Thyroid gland (tissue), 4 donors: ENCODE measurements around the gene LRRC4. TPM values are rescaled to one million over a fixed set of nuclear protein-coding genes. Genes with fewer than 3 reads are reported as not detected.

Experiments used
- DNase-seq, 2 donors: peaks; one replicate each; pipeline ENCODE4 v3.0.0-alpha.2; 2019
- H3K27ac ChIP-seq, 3 donors: fragments of 200-600 bp; sonication (generic); 1 replicate in 2 of 3; 2 replicates in 1 of 3; pipeline ENCODE4 v1.5.1; 2016 to 2019; ENCODE audit warnings: mild to moderate bottlenecking in 1 of 3, moderate library complexity in 1 of 3
- H3K27me3 ChIP-seq: fragments of 200-600 bp; sonication (generic); one replicate; pipeline ENCODE4 v1.5.1; 2019
- H3K36me3 ChIP-seq, 2 donors: fragments of 200-600 bp; sonication (generic); one replicate each; pipeline ENCODE4 v1.5.1; 2016 to 2019
- H3K4me1 ChIP-seq, 2 donors: fragments of 200-600 bp; sonication (generic); one replicate each; pipeline ENCODE4 v1.5.1; 2017 to 2019
- H3K4me3 ChIP-seq, 3 donors: fragments of 200-600 bp; sonication (generic); replicated peaks in 1 of 3; 1 replicate in 2 of 3; 2 replicates in 1 of 3; pipeline ENCODE4 v1.5.1; 2016; ENCODE audit warnings: mild to moderate bottlenecking in 1 of 3
- H3K9me3 ChIP-seq: fragments of 200-600 bp; sonication (generic); one replicate; pipeline ENCODE4 v1.5.1; 2017
- POLR2A ChIP-seq, 2 donors: fragments of 450-650 bp; IDR thresholded peaks; one replicate each; pipeline ENCODE4 v1.6.1; 2017; ENCODE audit warnings: antibody characterized with exemption in 2 of 2, mild to moderate bottlenecking in 2 of 2, moderate library complexity in 1 of 2
- WGBS, 2 donors: methylation state at CpG; one replicate each; pipeline ENCODE4 v1.1.5; 2017; 5-methylcytosine and 5-hydroxymethylcytosine counted together
- intact Hi-C: fragments of 100-400 bp; cut with DNase I; formaldehyde crosslinking; loops from one replicate; pipeline ENCODE4 v1.15.1; 2023
- total RNA-seq, 4 donors: library from RNA; depleted of rRNA; stranded (reverse); fragments of >200 nt; gene quantifications; one replicate each; pipeline ENCODE4 v1.2.3, GENCODE V29; 2016
- TF ChIP-seq, protein P1 (sequence below), 6 experiments: fragments of 200-600 bp in 3 of 6; fragments of 450-650 bp in 3 of 6; sonication (generic) in 3 of 6; IDR thresholded peaks; one replicate each; pipeline ENCODE4 v1.5.1; 2016 to 2019; ENCODE audit warnings: antibody characterized with exemption in 6 of 6, mild to moderate bottlenecking in 2 of 6, inconsistent platforms in 1 of 6, moderate library complexity in 1 of 6

The LRRC4 gene
- total RNA-seq, 4 donors from 2014 or later = 0.39 to 3.7 (median 0.95) TPM

DNA sequence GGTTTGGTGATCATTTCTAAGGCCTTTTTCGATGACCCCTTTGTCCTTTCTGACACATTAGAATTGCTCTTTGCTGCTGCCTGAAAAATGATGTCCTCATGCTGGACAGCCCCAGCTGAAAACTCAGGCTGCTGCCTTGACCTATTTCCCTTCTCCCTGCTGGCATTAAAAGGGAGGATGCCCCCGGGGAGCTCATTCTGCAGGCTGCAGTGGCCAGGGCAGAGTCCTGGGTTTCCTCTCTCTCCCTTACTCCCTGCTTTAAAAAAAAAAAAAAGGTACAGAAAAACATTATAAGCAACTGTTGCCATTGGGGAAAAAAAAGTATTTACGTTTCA, 35.4 kb downstream of the LRRC4 start:
- Histone ChIP-seq H3K4me3 (no peak overlapping the region), H3K27ac (no peak overlapping the region), H3K4me1 (peaks cover 12 to 34% of the 10 kb centered on the region in 2 donors), H3K9me3 (no peaks in the 10 kb centered on the region), H3K27me3 (no peaks in the 10 kb centered on the region), H3K36me3 (no peaks in the 10 kb centered on the region)
- no peak for DNase-seq
- intact Hi-C loops = no loop called here
- WGBS, 2 donors = 76 to 80% methylated on average over 3 of the region's 3 CpGs
- no peak for TF ChIP-seq POLR2A (IDR thresholded peaks at IDR 0.05)
- TF ChIP-seq, protein P1, sequence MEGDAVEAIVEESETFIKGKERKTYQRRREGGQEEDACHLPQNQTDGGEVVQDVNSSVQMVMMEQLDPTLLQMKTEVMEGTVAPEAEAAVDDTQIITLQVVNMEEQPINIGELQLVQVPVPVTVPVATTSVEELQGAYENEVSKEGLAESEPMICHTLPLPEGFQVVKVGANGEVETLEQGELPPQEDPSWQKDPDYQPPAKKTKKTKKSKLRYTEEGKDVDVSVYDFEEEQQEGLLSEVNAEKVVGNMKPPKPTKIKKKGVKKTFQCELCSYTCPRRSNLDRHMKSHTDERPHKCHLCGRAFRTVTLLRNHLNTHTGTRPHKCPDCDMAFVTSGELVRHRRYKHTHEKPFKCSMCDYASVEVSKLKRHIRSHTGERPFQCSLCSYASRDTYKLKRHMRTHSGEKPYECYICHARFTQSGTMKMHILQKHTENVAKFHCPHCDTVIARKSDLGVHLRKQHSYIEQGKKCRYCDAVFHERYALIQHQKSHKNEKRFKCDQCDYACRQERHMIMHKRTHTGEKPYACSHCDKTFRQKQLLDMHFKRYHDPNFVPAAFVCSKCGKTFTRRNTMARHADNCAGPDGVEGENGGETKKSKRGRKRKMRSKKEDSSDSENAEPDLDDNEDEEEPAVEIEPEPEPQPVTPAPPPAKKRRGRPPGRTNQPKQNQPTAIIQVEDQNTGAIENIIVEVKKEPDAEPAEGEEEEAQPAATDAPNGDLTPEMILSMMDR (IDR thresholded peaks at IDR 0.05) = no peak

DNA sequence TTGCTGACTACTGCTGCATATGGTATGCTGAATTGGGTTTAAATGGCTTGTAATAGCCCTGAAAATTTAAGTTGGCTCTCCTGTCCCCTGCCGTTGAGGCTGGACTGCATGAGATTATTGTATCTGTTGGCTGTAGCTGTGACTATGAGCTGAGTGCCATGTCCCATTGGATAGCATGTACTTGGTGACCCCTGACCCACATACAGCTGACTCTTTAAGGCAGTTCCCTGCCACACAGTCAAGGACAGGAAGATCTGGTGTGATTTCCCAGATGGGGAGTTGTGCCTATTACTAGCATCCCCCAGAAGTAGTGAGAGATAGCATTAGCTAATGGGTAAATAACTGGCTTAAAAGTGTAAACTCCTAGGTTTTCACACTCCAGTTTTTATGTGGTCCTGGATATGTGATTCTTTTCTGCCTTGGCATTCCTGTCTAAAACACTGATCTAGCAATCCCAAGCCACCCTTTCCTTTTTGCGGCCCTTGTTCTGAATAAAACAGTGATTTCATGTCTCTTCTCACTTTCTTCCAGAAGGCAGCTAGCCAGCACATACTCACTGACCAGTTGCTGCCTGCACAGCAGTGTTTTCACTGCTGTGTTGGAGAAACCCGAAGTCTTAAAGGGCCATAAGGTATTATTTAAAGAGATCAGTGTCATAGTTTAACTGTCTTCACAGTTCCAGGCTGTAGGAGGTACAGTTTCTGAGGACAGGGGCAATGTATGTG, 35.9 kb downstream of the LRRC4 start:
- no peak for TF ChIP-seq POLR2A (IDR thresholded peaks at IDR 0.05)
- TF ChIP-seq, protein P1 (IDR thresholded peaks at IDR 0.05) = no peak
- peaks cover 12 to 29% of the 10 kb centered on the region in 2 donors for H3K4me1 ChIP-seq
- no peaks in the 10 kb centered on the region for H3K9me3 ChIP-seq
- WGBS, 2 donors = 48 to 51% methylated on average over 3 of the region's 3 CpGs
- H3K27ac ChIP-seq = no peak overlapping the region
- no peaks in the 10 kb centered on the region for H3K36me3 ChIP-seq
- no peak overlapping the region for H3K4me3 ChIP-seq
- no peak for DNase-seq
- no peaks in the 10 kb centered on the region for H3K27me3 ChIP-seq
- intact Hi-C loops = no loop called here

DNA sequence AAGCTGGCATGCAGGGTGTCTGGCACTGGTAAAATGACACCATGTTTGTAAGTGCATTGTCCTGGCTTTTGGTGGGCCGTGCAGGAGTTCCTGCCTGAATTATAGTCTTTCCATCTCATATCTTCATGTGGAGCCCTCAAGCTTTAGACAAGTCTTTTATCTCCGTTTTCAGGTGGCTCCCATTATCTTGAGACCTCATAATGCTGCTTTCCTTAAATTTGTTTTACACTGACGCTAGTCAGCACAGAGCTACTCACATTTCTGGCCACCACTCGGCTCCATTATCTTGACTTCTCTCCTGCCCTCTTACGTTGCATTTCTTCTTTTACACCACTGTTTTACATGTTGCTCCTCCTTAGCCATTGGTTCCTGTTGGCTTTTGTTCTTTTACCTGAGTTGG, 37.2 kb downstream of the LRRC4 start:
- 93 to 96% methylated on average over 5 of the region's 5 CpGs for WGBS, 2 donors
- TF ChIP-seq, protein P1 (IDR thresholded peaks at IDR 0.05) = no peak
- no peak for TF ChIP-seq POLR2A (IDR thresholded peaks at IDR 0.05)
- DNase-seq = no peak
- peaks cover 12 to 19% of the 10 kb centered on the region in 2 donors for H3K4me1 ChIP-seq
- no peak overlapping the region for H3K4me3 ChIP-seq
- no peaks in the 10 kb centered on the region for H3K36me3 ChIP-seq
- no peaks in the 10 kb centered on the region for H3K9me3 ChIP-seq
- intact Hi-C loops = no loop called here
- H3K27me3 ChIP-seq = no peaks in the 10 kb centered on the region
- H3K27ac ChIP-seq = no peak overlapping the region

DNA sequence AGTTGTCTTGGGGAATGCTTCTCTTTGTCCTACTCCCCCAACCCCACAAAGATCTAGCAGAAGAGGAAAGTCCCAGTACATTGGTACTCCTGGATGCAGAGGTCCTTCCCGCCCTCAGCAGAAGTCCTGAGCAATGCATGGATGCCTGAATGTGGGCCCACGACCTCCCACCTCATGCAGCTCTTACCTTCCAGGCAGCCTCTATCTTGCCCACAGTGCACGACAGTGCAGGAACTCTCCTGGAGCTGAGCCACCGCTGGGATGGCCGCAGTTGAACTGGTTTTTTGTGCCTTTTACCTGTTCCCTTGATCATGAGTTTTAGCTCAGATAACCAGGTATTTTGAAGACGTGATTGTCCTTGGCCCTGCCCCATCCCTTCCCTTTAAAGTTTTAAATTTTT, 37.9 kb downstream of the LRRC4 start:
- no peaks in the 10 kb centered on the region for H3K27me3 ChIP-seq
- no peaks in the 10 kb centered on the region for H3K9me3 ChIP-seq
- no peak for TF ChIP-seq POLR2A (IDR thresholded peaks at IDR 0.05)
- TF ChIP-seq, protein P1 (IDR thresholded peaks at IDR 0.05) = no peak
- no peak overlapping the region for H3K27ac ChIP-seq
- peaks cover 15 to 21% of the 10 kb centered on the region in 2 donors for H3K4me1 ChIP-seq
- DNase-seq = no peak
- intact Hi-C loops = no loop called here
- no peaks in the 10 kb centered on the region for H3K36me3 ChIP-seq
- no peak overlapping the region for H3K4me3 ChIP-seq
- 91 to 96% methylated on average over 6 of the region's 6 CpGs for WGBS, 2 donors

DNA sequence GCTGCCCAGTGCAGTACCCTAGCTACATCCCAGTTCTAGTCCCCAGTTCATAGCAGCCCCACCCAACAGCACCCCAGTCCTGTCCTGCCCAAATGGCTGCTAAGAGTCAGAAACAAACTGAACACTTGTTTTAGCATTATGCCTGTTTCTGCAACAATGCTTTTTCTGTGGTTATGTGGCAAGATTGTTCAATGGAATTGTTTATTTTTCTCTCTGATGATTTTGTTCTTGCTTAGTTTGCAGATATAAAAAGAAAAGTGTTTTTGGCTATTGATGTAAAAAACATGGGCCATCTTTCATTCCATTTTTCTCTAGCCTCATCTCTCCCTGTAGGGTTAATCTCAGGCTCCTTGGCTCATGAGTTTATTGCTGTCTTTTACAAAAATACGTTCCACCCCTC, 42.5 kb downstream of the LRRC4 start:
- DNase-seq = no peak
- Histone ChIP-seq H3K9me3 (no peaks in the 10 kb centered on the region), H3K27ac (no peak overlapping the region), H3K36me3 (no peaks in the 10 kb centered on the region), H3K4me3 (no peak overlapping the region), H3K27me3 (no peaks in the 10 kb centered on the region), H3K4me1 (peaks cover 14 to 23% of the 10 kb centered on the region in 2 donors)
- 59 to 73% methylated on average over 1 of the region's 1 CpG for WGBS, 2 donors
- intact Hi-C loops = no loop called here
- TF ChIP-seq, protein P1 (IDR thresholded peaks at IDR 0.05) = no peak
- no peak for TF ChIP-seq POLR2A (IDR thresholded peaks at IDR 0.05)
